GM19455 (cell line): Measurements from ENCODE around the gene KLHDC7B.
A peak's percentile ranks its signal among the peaks of the same experiment; 100 is the strongest.
"Not testable (repeated sequence)": the region's sequence is repeated elsewhere in the genome, so short reads cannot be mapped to it uniquely, and the experiment has no call there.

Experiments
- ATAC-seq: cut with Tn5 transposase; IDR thresholded peaks from one replicate; pipeline ENCODE4 v1.9.1; 2021; ENCODE audit not compliant: unreplicated experiment

KLHDC7B gene

GRCh38 chr22:50517495-50518260 lies 28.0 kb upstream of the KLHDC7B start:
- ATAC-seq, result no peak

GRCh38 chr22:50518606-50519005 lies 27.1 kb upstream of the KLHDC7B start:
- ATAC-seq, result no peak

GRCh38 chr22:50519151-50519550 lies 26.5 kb upstream of the KLHDC7B start:
- ATAC-seq, result no peak

- ATAC-seq, result not testable (repeated sequence)
Measured at GRCh38 chr22:50520184-50520583, 25.5 kb upstream of the KLHDC7B start.

GRCh38 chr22:50520826-50521453 lies 24.8 kb upstream of the KLHDC7B start:
- no peak for ATAC-seq

GRCh38 chr22:50521710-50522109 lies 24.0 kb upstream of the KLHDC7B start:
- ATAC-seq, result no peak

- ATAC-seq, result no peak
Measured at GRCh38 chr22:50522208-50522805, 23.4 kb upstream of the KLHDC7B start.

GRCh38 chr22:50522806-50523438 lies 22.8 kb upstream of the KLHDC7B start:
- ATAC-seq, result no peak

GRCh38 chr22:50523458-50523805 lies 22.3 kb upstream of the KLHDC7B start:
- ATAC-seq, result no peak

- ATAC-seq, result no peak
Measured at GRCh38 chr22:50523806-50524675, 21.7 kb upstream of the KLHDC7B start.

- ATAC-seq, result no peak
Measured at GRCh38 chr22:50524676-50525103, 21.0 kb upstream of the KLHDC7B start.

- peak; percentile 38 for ATAC-seq
Measured at GRCh38 chr22:50525104-50525857, 20.4 kb upstream of the KLHDC7B start, which contains the start of gene SCO2. Gene SCO2 (minus strand): TSS chr22:50525598. CDS start chr22:50524411, 1,187 bp downstream.

- ATAC-seq, result peak; percentile 21
Measured at GRCh38 chr22:50525858-50526107, 19.9 kb upstream of the KLHDC7B start.

GRCh38 chr22:50526108-50526833 lies 19.4 kb upstream of the KLHDC7B start:
- ATAC-seq, result peak; percentile 33

- no peak for ATAC-seq
Measured at GRCh38 chr22:50526834-50527801, 18.6 kb upstream of the KLHDC7B start.

- no peak for ATAC-seq
Measured at GRCh38 chr22:50527921-50528681, 17.6 kb upstream of the KLHDC7B start.

- no peak for ATAC-seq
Measured at GRCh38 chr22:50528682-50529415, 16.9 kb upstream of the KLHDC7B start.
